Keratinocyte (primary cell): Measurements from ENCODE around the gene NDUFAF5. TPM values are rescaled to one million over a fixed set of nuclear protein-coding genes. Genes with fewer than 3 reads are reported as not detected.
A peak's percentile ranks its signal among the peaks of the same experiment; 100 is the strongest.
"Not testable (repeated sequence)": the region's sequence is repeated elsewhere in the genome, so short reads cannot be mapped to it uniquely, and the experiment has no call there.

Experiments
- DNase-seq: peaks from one replicate; pipeline ENCODE4 v3.0.0-alpha.2; 2011; ENCODE audit warnings: low read depth, missing footprints, low spot score
- FAIRE-seq: peaks from 2 replicates; lab custom pipeline; 2011; peaks lifted over from hg19 to GRCh38; lab: Jason Lieb, UNC
- H2AFZ ChIP-seq: 2 replicates; pipeline ENCODE4 v1.6.0; 2012; ENCODE audit warnings: low read length, control low read depth, inconsistent platforms; ENCODE audit not compliant: control insufficient read depth
- H3K27ac ChIP-seq: 2 replicates; pipeline ENCODE4 v1.5.1; 2011; ENCODE audit warnings: low read length; ENCODE audit not compliant: control insufficient read depth, insufficient read depth
- H3K27me3 ChIP-seq: 3 replicates; pipeline ENCODE4 v1.6.0; 2011; ENCODE audit warnings: low read length; ENCODE audit not compliant: control insufficient read depth, insufficient read depth; ENCODE audit errors: extremely low read depth
- H3K36me3 ChIP-seq, 2 experiments: 2 replicates in 1 of 2; 3 replicates in 1 of 2; pipeline ENCODE4 v1.5.1; 2011; ENCODE audit warnings: low read length in 2 of 2, mild to moderate bottlenecking in 1 of 2; ENCODE audit not compliant: control insufficient read depth in 2 of 2, insufficient read depth in 2 of 2; ENCODE audit errors: extremely low read depth in 1 of 2
- H3K4me1 ChIP-seq: 3 replicates; pipeline ENCODE4 v1.5.1; 2011; ENCODE audit warnings: low read length; ENCODE audit not compliant: control insufficient read depth, insufficient read depth; ENCODE audit errors: extremely low read depth
- H3K4me2 ChIP-seq: 3 replicates; pipeline ENCODE4 v1.6.0; 2011; ENCODE audit warnings: low read depth, low read length; ENCODE audit not compliant: control insufficient read depth, insufficient read depth; ENCODE audit errors: extremely low read depth
- H3K4me3 ChIP-seq, 3 experiments: fragments of 200-600 bp in 1 of 3; sonication (generic) in 1 of 3; 2 replicates in 2 of 3; 3 replicates in 1 of 3; pipeline ENCODE4 v1.5.1; 2011 to 2016; ENCODE audit warnings: low read length in 3 of 3, mild to moderate bottlenecking in 3 of 3, control low read depth in 2 of 3, inconsistent platforms in 1 of 3, low read depth in 1 of 3, mixed read lengths in 1 of 3, mixed run types in 1 of 3, moderate library complexity in 1 of 3; ENCODE audit not compliant: control insufficient read depth in 2 of 3, insufficient read depth in 2 of 3; ENCODE audit errors: extremely low read depth in 1 of 3
- H3K79me2 ChIP-seq: 2 replicates; pipeline ENCODE4 v1.6.0; 2012; ENCODE audit warnings: low read length; ENCODE audit not compliant: control insufficient read depth, insufficient read depth
- H3K9ac ChIP-seq: 3 replicates; pipeline ENCODE4 v1.6.0; 2011; ENCODE audit warnings: low read length; ENCODE audit not compliant: control insufficient read depth, insufficient read depth; ENCODE audit errors: extremely low read depth
- H3K9me1 ChIP-seq: 3 replicates; pipeline ENCODE4 v1.6.0; 2011; ENCODE audit warnings: low read length; ENCODE audit not compliant: control insufficient read depth, insufficient read depth; ENCODE audit errors: extremely low read depth
- H3K9me3 ChIP-seq: 2 replicates; pipeline ENCODE4 v1.5.1; 2012; ENCODE audit warnings: low read depth, low read length; ENCODE audit not compliant: control insufficient read depth
- H4K20me1 ChIP-seq: 3 replicates; pipeline ENCODE4 v1.6.0; 2011; ENCODE audit warnings: low read length; ENCODE audit not compliant: control insufficient read depth, insufficient read depth; ENCODE audit errors: extremely low read depth
- CTCF ChIP-seq, 3 experiments: IDR thresholded peaks in 1 of 3; conservative IDR thresholded peaks in 1 of 3; optimal IDR thresholded peaks in 1 of 3; 2 replicates in 2 of 3; 3 replicates in 1 of 3; pipeline versions ENCODE3 to v1.5.1; 2011; ENCODE audit warnings: low read length in 3 of 3, mild to moderate bottlenecking in 3 of 3, moderate library complexity in 2 of 3, control low read depth in 1 of 3, inconsistent platforms in 1 of 3; ENCODE audit not compliant: insufficient read depth in 2 of 3; ENCODE audit errors: extremely low read depth in 1 of 3
- EZH2 ChIP-seq: IDR thresholded peaks from one replicate; pipeline ENCODE4 v1.6.1; 2012; ENCODE audit warnings: inconsistent platforms, mild to moderate bottlenecking, low read length, moderate library complexity
- dilution Hi-C: fragments of 300-500 bp; cut with MboI; formaldehyde crosslinking; loops from one replicate; pipeline ENCODE4 v1.7.0; 2020; ENCODE audit warnings: low sequenced_read_pairs; ENCODE audit not compliant: extremely low pct_ligation_motif_present
- polyA plus RNA-seq, 5 experiments: library from polyadenylated mRNA; depleted of rRNA in 3 of 5; stranded (reverse) in 3 of 5; stranded (forward) in 1 of 5; unstranded in 1 of 5; fragments of >200 nt; gene quantifications; 1 replicate in 1 of 5; 2 replicates in 3 of 5; 3 replicates in 1 of 5; pipeline versions ENCODE4 v1.2.1 to v1.2.3, GENCODE V29; 2011 to 2012; ENCODE audit warnings: missing spikeins in 2 of 5, low read depth in 1 of 5, low replicate concordance in 1 of 5

Gene NDUFAF5
- polyA plus RNA-seq, 1 donor (not counting 4 experiments of a cell fraction or from before 2014, with no cell fraction given): 26.4 TPM

GRCh38 chr20:13758884-13759283 lies 25.9 kb upstream of the NDUFAF5 start:
- H4K20me1 ChIP-seq: no peaks in the 10 kb centered on the region
- no peaks in the 10 kb centered on the region for H3K9me1 ChIP-seq
- H3K9me3 ChIP-seq: no peaks in the 10 kb centered on the region
- no peak overlapping the region for H3K9ac ChIP-seq
- DNase-seq (no peak), FAIRE-seq (no peak)
- dilution Hi-C loops: no loop called here
- peaks cover 11% of the 10 kb centered on the region for H3K4me1 ChIP-seq
- H3K27me3 ChIP-seq: no peaks in the 10 kb centered on the region
- TF ChIP-seq CTCF (optimal IDR thresholded peaks at IDR 0.05 in 1 of 3, IDR thresholded peaks at IDR 0.05 in 1 of 3, conservative IDR thresholded peaks at IDR 0.05 in 1 of 3; ENCODE audit: extremely low read depth in 1 of 3, insufficient read depth in 2 of 3, low read length in 3 of 3) (no peak), EZH2 (no peak)
- H3K4me3 ChIP-seq: no peak overlapping the region
- peaks cover 0 to 7% of the 10 kb centered on the region in 2 experiments for H3K36me3 ChIP-seq
- no peak overlapping the region for H3K4me2 ChIP-seq
- H3K27ac ChIP-seq: no peak overlapping the region
- no peaks in the 10 kb centered on the region for H3K79me2 ChIP-seq
- H2AFZ ChIP-seq: no peak overlapping the region

- H3K27me3 ChIP-seq, H3K27ac ChIP-seq, FAIRE-seq, H2AFZ ChIP-seq, H3K4me3 ChIP-seq, H3K9me1 ChIP-seq, dilution Hi-C loops, DNase-seq, H3K9me3 ChIP-seq, H3K4me2 ChIP-seq, H3K9ac ChIP-seq, H4K20me1 ChIP-seq, H3K79me2 ChIP-seq: not testable (repeated sequence)
- H3K4me1 ChIP-seq: peaks cover 15% of the 10 kb centered on the region
- H3K36me3 ChIP-seq: peaks cover 0 to 13% of the 10 kb centered on the region in 2 experiments
Observed at GRCh38 chr20:13760451-13760946, 24.3 kb upstream of the NDUFAF5 start.

GRCh38 chr20:13765299-13765698 lies 19.5 kb upstream of the NDUFAF5 start:
- no peaks in the 10 kb centered on the region for H3K9me1 ChIP-seq
- dilution Hi-C loops: no loop called here
- peaks cover 5% of the 10 kb centered on the region for H3K79me2 ChIP-seq
- H3K4me3 ChIP-seq: no peak overlapping the region
- no peak overlapping the region for H2AFZ ChIP-seq
- H3K9ac ChIP-seq: no peak overlapping the region
- peaks cover 14 to 33% of the 10 kb centered on the region in 2 experiments for H3K36me3 ChIP-seq
- FAIRE-seq: peak; percentile 34
- H3K9me3 ChIP-seq: no peaks in the 10 kb centered on the region
- no peak overlapping the region for H3K4me2 ChIP-seq
- no peak for TF ChIP-seq EZH2
- no peak for TF ChIP-seq CTCF (optimal IDR thresholded peaks at IDR 0.05 in 1 of 3, IDR thresholded peaks at IDR 0.05 in 1 of 3, conservative IDR thresholded peaks at IDR 0.05 in 1 of 3; ENCODE audit: extremely low read depth in 1 of 3, insufficient read depth in 2 of 3, low read length in 3 of 3)
- peaks cover 6% of the 10 kb centered on the region for H3K4me1 ChIP-seq
- no peak for DNase-seq
- no peaks in the 10 kb centered on the region for H4K20me1 ChIP-seq
- no peaks in the 10 kb centered on the region for H3K27me3 ChIP-seq
- peak overlapping the region; percentile 37 for H3K27ac ChIP-seq
